Testis (tissue), 3 donors: ENCODE results near the gene SLC9C2. TPM values are rescaled to one million over a fixed set of nuclear protein-coding genes. Genes with fewer than 3 reads are reported as not detected.
"Not testable (repeated sequence)": the region's sequence is repeated elsewhere in the genome, so short reads cannot be mapped to it uniquely, and the experiment has no call there.

Source experiments
- DNase-seq: peaks from one replicate; pipeline ENCODE4 v3.0.0-alpha.2; 2019
- H3K27ac ChIP-seq, 2 donors: fragments of 200-600 bp; sonication (generic); one replicate each; pipeline ENCODE4 v1.5.1; 2019
- H3K27me3 ChIP-seq: fragments of 200-600 bp; sonication (generic); one replicate; pipeline ENCODE4 v1.5.1; 2019
- H3K36me3 ChIP-seq: fragments of 200-600 bp; sonication (generic); one replicate; pipeline ENCODE4 v1.5.1; 2017; ENCODE audit warnings: low read depth; ENCODE audit errors: missing control alignments
- H3K4me1 ChIP-seq: fragments of 200-600 bp; sonication (generic); one replicate; pipeline ENCODE4 v1.5.1; 2019
- H3K4me3 ChIP-seq, 2 donors: fragments of 200-600 bp; sonication (generic); one replicate each; pipeline ENCODE4 v1.5.1; 2017 to 2019
- H3K9me3 ChIP-seq: fragments of 200-600 bp; sonication (generic); one replicate; pipeline ENCODE4 v1.5.1; 2017
- POLR2A ChIP-seq: fragments of 450-650 bp; IDR thresholded peaks from one replicate; pipeline ENCODE4 v1.6.1; 2017; ENCODE audit warnings: antibody characterized with exemption, mild to moderate bottlenecking, moderate library complexity
- WGBS, 2 donors: methylation state at CpG; one replicate each; pipeline ENCODE4 v1.1.5; 2018; 5-methylcytosine and 5-hydroxymethylcytosine counted together
- intact Hi-C: fragments of 100-400 bp; cut with DNase I; formaldehyde crosslinking; loops from one replicate; pipeline ENCODE4 v1.15.1; 2023; ENCODE audit warnings: low total_unique reads
- polyA plus RNA-seq: library from polyadenylated mRNA; stranded (reverse); fragments of 350-450 nt; fragmentation: Illumina TruSeq; extraction: RNeasy Lipid Tissue Mini Kit (QIAGEN cat#74804); gene quantifications from one replicate; pipeline ENCODE4 v1.2.3, GENCODE V29; 2014; ENCODE audit warnings: low read depth, low replicate concordance; ENCODE audit not compliant: insufficient read depth
- total RNA-seq, 2 donors: library from RNA; depleted of rRNA; stranded (reverse); fragments of >200 nt; gene quantifications; one replicate each; pipeline ENCODE4 v1.2.3, GENCODE V29; 2016
- TF ChIP-seq, protein P1 (sequence below), 3 experiments: fragments of 450-650 bp in 2 of 3; fragments of 200-600 bp in 1 of 3; sonication (generic) in 1 of 3; IDR thresholded peaks; one replicate each; pipeline ENCODE4 v1.5.1; 2016 to 2019; ENCODE audit warnings: antibody characterized with exemption in 3 of 3, mild to moderate bottlenecking in 2 of 3, moderate library complexity in 1 of 3

Gene SLC9C2
- total and polyA plus RNA-seq, 3 donors from 2014 or later: 15.8 to 17.1 (median 15.9) TPM

DNA sequence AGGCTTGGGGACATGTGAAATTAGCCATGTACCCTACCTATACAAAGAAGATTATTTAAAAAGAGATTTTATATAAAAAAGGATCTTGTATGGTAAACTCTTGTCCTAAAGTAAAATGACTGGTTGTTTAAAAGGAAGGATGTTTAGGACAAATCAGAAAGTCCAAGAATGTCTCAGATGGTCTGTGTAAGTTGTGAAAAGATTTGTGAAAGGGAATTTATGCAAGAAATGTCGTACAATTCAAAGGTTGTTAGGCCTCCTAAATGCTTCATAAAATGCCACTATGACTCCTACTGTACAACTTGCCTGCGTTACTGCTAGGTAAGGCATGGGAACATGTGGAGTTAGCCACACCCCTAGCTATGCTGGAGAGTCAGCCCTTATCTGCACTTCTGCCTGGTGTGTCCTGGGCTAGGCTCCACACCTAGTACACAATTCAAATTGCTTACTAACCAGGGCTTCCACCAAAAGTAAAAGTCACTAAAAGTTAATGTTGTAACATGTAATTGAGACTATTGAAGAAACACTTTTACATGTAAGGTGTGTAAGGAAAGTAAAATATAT is 106.0 kb downstream of the SLC9C2 start:
- Histone ChIP-seq H3K36me3 (no peaks in the 10 kb centered on the region), H3K27me3 (no peaks in the 10 kb centered on the region), H3K4me3 (no peak overlapping the region), H3K4me1 (no peaks in the 10 kb centered on the region), H3K9me3 (no peaks in the 10 kb centered on the region), H3K27ac (no peak overlapping the region)
- intact Hi-C loops: no loop called here
- 97 to 100% methylated on average over 2 of the region's 2 CpGs for WGBS, 2 donors
- no peak for TF ChIP-seq POLR2A
- TF ChIP-seq, protein P1, sequence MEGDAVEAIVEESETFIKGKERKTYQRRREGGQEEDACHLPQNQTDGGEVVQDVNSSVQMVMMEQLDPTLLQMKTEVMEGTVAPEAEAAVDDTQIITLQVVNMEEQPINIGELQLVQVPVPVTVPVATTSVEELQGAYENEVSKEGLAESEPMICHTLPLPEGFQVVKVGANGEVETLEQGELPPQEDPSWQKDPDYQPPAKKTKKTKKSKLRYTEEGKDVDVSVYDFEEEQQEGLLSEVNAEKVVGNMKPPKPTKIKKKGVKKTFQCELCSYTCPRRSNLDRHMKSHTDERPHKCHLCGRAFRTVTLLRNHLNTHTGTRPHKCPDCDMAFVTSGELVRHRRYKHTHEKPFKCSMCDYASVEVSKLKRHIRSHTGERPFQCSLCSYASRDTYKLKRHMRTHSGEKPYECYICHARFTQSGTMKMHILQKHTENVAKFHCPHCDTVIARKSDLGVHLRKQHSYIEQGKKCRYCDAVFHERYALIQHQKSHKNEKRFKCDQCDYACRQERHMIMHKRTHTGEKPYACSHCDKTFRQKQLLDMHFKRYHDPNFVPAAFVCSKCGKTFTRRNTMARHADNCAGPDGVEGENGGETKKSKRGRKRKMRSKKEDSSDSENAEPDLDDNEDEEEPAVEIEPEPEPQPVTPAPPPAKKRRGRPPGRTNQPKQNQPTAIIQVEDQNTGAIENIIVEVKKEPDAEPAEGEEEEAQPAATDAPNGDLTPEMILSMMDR (IDR thresholded peaks at IDR 0.05): no peak
- DNase-seq: no peak

DNA sequence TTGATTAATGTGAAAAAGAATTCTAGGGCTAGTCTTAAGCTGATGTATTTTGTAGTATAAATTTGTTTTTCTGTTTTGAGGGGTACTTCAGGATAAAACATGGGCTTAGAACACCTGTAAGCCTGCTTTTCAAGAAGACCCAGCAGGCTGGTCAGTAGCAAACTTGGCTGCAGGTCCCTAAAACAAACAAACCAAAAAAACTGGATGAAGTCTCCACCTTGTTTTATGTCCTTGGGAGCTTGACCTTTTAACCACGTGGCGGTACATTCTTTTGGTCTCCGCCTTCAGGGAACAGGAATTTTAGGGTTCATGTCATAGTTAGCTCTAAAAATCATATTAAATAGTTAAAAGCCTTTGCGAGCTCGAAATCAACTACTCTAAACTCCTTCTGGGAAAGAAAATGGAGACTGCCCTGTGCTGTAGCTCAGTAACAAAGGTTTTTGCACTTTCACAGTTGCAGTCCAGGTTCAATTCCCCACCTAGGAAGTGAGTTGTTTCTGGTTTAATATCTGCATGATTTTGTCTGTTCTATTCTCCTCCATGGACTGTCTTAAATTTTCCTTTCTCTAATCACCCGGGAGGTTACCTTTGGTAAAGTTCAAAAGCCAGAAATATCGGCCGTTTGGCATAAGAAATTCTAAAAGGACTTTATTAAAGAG is 107.1 kb downstream of the SLC9C2 start:
- Histone ChIP-seq H3K4me3 (no peak overlapping the region), H3K9me3 (no peaks in the 10 kb centered on the region), H3K27me3 (no peaks in the 10 kb centered on the region), H3K27ac (no peak overlapping the region), H3K4me1 (no peaks in the 10 kb centered on the region), H3K36me3 (no peaks in the 10 kb centered on the region)
- no peak for DNase-seq
- intact Hi-C loops: no loop called here
- 81 to 83% methylated on average over 8 of the region's 8 CpGs for WGBS, 2 donors
- TF ChIP-seq POLR2A: no peak
- TF ChIP-seq, protein P1 (IDR thresholded peaks at IDR 0.05): no peak

DNA sequence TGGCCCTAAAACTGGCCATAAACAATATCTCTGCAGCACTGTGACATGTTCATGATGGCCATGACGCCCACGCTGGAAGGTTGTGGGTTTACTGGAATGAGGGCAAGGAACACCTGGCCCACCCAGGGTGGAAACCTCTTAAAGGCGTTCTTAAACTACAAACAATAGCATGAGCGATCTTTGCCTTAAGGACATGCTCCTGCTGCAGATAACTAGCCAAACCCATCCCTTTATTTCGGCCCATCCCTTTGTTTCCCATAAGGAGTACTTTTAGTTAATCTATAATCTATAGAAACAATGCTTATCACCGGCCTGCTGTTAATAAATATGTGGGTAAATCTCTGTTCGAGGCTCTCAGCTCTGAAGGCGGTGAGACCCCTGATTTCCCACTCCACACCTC is 109.7 kb downstream of the SLC9C2 start:
- H3K4me1 ChIP-seq, H3K36me3 ChIP-seq, H3K4me3 ChIP-seq, intact Hi-C loops, H3K9me3 ChIP-seq, H3K27ac ChIP-seq, DNase-seq, H3K27me3 ChIP-seq: not testable (repeated sequence)
- 96% methylated on average over 8 of the region's 8 CpGs for WGBS, 2 donors

DNA sequence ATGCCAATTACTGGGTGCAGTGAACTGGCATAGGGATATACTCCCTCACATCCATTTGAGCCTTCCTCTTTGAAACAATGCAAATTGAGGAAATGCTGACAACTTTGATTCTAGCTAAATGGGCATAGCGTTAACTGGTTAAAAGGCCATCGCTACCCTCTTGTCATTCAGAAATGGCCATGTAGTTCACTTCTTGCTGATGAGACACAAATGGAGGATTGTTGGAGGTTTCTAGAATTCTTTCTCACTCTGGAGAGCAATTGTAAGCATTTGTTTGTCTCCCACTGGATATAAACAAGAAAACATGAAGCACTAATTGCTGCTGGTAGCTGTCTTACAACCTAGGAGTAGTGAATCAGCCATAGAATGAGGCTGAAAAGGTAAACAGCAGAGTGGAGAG is 111.4 kb downstream of the SLC9C2 start:
- intact Hi-C loops: no loop called here
- DNase-seq: no peak
- no peak for TF ChIP-seq POLR2A
- TF ChIP-seq, protein P1 (IDR thresholded peaks at IDR 0.05): no peak
- Histone ChIP-seq H3K9me3 (no peaks in the 10 kb centered on the region), H3K4me1 (no peaks in the 10 kb centered on the region), H3K4me3 (no peak overlapping the region), H3K36me3 (no peaks in the 10 kb centered on the region), H3K27me3 (no peaks in the 10 kb centered on the region), H3K27ac (no peak overlapping the region)
- 90 to 96% methylated on average over 2 of the region's 2 CpGs for whole genome bisulfite sequencing, 2 donors

DNA sequence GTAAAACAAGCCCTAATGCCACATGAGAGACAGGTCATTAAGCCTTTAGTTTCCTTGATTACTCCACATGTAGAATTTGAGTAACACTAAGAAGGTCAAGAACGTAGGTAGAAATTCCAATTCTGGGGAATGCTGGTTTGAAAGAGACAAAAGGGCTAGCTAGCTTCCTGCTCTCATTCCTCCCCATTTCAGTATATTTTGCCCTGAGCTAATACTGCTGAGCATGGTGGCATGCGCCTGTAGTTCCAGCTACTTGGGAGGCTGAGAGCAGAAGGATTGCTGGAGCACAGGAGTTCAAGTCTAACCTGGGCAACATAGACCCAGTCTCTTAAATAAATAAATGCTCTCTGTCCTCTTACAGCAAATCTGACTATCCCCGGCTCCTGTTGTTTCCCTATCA is 112.9 kb downstream of the SLC9C2 start:
- Histone ChIP-seq H3K36me3 (no peaks in the 10 kb centered on the region), H3K4me3 (no peak overlapping the region), H3K27ac (no peak overlapping the region), H3K27me3 (no peaks in the 10 kb centered on the region), H3K4me1 (no peaks in the 10 kb centered on the region), H3K9me3 (no peaks in the 10 kb centered on the region)
- 83 to 98% methylated on average over 3 of the region's 3 CpGs for WGBS, 2 donors
- no peak for DNase-seq
- TF ChIP-seq, protein P1 (IDR thresholded peaks at IDR 0.05): no peak
- TF ChIP-seq POLR2A: no peak
- intact Hi-C loops: no loop called here
